Osteoblast (primary cell): ENCODE data around the gene CEACAM16. TPM values are rescaled to one million over a fixed set of nuclear protein-coding genes. Genes with fewer than 3 reads are reported as not detected.
A peak's percentile ranks its signal among the peaks of the same experiment; 100 is the strongest.

Source experiments
- DNase-seq: peaks from one replicate; pipeline ENCODE4 v3.0.0; 2011; ENCODE audit warnings: low spot score, mixed read lengths; ENCODE audit not compliant: insufficient read length; ENCODE audit errors: missing footprints
- H2AFZ ChIP-seq: 2 replicates; pipeline ENCODE4 v1.6.0; 2011; ENCODE audit warnings: mild to moderate bottlenecking, low read length
- H3K27ac ChIP-seq: 2 replicates; pipeline ENCODE4 v1.5.1; 2011; ENCODE audit warnings: mild to moderate bottlenecking, low read depth, low read length, moderate library complexity
- H3K27me3 ChIP-seq: 2 replicates; pipeline ENCODE4 v1.6.0; 2012; ENCODE audit warnings: mild to moderate bottlenecking, control low read depth, inconsistent platforms, low read length, moderate library complexity; ENCODE audit not compliant: insufficient read depth
- H3K36me3 ChIP-seq: 2 replicates; pipeline ENCODE4 v1.5.1; 2011; ENCODE audit warnings: mild to moderate bottlenecking, low read length, control low read depth, moderate library complexity; ENCODE audit not compliant: insufficient read depth
- H3K4me1 ChIP-seq: 2 replicates; pipeline ENCODE4 v1.5.1; 2011; ENCODE audit warnings: mild to moderate bottlenecking, low read length, control low read depth, moderate library complexity; ENCODE audit not compliant: insufficient read depth
- H3K4me2 ChIP-seq: 2 replicates; pipeline ENCODE4 v1.6.0; 2011; ENCODE audit warnings: mild to moderate bottlenecking, low read length; ENCODE audit not compliant: insufficient read depth
- H3K4me3 ChIP-seq: fragments of 200-600 bp; sonication (generic); 3 replicates; pipeline ENCODE4 v1.5.1; 2012; ENCODE audit warnings: mild to moderate bottlenecking, low read length, inconsistent platforms; ENCODE audit not compliant: insufficient read depth
- H3K79me2 ChIP-seq: 2 replicates; pipeline ENCODE4 v1.6.0; 2012; ENCODE audit warnings: mild to moderate bottlenecking, low read length, control low read depth, inconsistent platforms; ENCODE audit not compliant: insufficient read depth
- H3K9me3 ChIP-seq: 2 replicates; pipeline ENCODE4 v1.5.1; 2011; ENCODE audit warnings: low read depth, low read length, control low read depth
- H4K20me1 ChIP-seq: 2 replicates; pipeline ENCODE4 v1.6.0; 2012; ENCODE audit warnings: mild to moderate bottlenecking, low read length, control low read depth; ENCODE audit not compliant: insufficient read depth
- CTCF ChIP-seq: IDR thresholded peaks from 2 replicates; pipeline ENCODE4 v1.5.1; 2011; ENCODE audit warnings: mild to moderate bottlenecking, low read depth, low read length, moderate library complexity; ENCODE audit errors: extremely low read depth
- total RNA-seq: library from RNA; depleted of rRNA; stranded (reverse); fragments of >200 nt; gene quantifications from 2 replicates; pipeline ENCODE4 v1.2.3, GENCODE V29; 2012

CEACAM16 gene
- total RNA-seq, 1 donor: not detected

- Histone ChIP-seq H3K4me1 (peaks cover 15% of the 10 kb centered on the region), H2AFZ (no peak overlapping the region), H3K36me3 (no peaks in the 10 kb centered on the region), H3K79me2 (no peaks in the 10 kb centered on the region), H3K27ac (no peak overlapping the region), H3K4me3 (no peak overlapping the region), H3K9me3 (no peaks in the 10 kb centered on the region), H3K4me2 (no peak overlapping the region), H3K27me3 (no peaks in the 10 kb centered on the region), H4K20me1 (no peaks in the 10 kb centered on the region)
- TF ChIP-seq CTCF: no peak
- DNase-seq: no peak
Observed at GRCh38 chr19:44732235-44733014, 33.5 kb downstream of the CEACAM16 start.

GRCh38 chr19:44734357-44734756 is 35.4 kb downstream of the CEACAM16 start:
- Histone ChIP-seq H3K4me2 (no peak overlapping the region), H4K20me1 (no peaks in the 10 kb centered on the region), H3K27me3 (no peaks in the 10 kb centered on the region), H3K27ac (no peak overlapping the region), H3K9me3 (no peaks in the 10 kb centered on the region), H2AFZ (no peak overlapping the region), H3K79me2 (no peaks in the 10 kb centered on the region), H3K36me3 (no peaks in the 10 kb centered on the region), H3K4me1 (peaks cover 35% of the 10 kb centered on the region), H3K4me3 (no peak overlapping the region)
- TF ChIP-seq CTCF: no peak
- no peak for DNase-seq

- no peak overlapping the region for H2AFZ ChIP-seq
- no peaks in the 10 kb centered on the region for H4K20me1 ChIP-seq
- no peak overlapping the region for H3K4me2 ChIP-seq
- H3K4me1 ChIP-seq: peaks cover 35% of the 10 kb centered on the region
- no peaks in the 10 kb centered on the region for H3K27me3 ChIP-seq
- no peak for DNase-seq
- H3K79me2 ChIP-seq: no peaks in the 10 kb centered on the region
- H3K4me3 ChIP-seq: no peak overlapping the region
- no peaks in the 10 kb centered on the region for H3K9me3 ChIP-seq
- no peaks in the 10 kb centered on the region for H3K36me3 ChIP-seq
- H3K27ac ChIP-seq: no peak overlapping the region
- TF ChIP-seq CTCF: no peak
Observed at GRCh38 chr19:44735011-44735410, 36.1 kb downstream of the CEACAM16 start.

GRCh38 chr19:44737238-44738071 is 38.5 kb downstream of the CEACAM16 start:
- H3K4me1 ChIP-seq: peaks cover 49% of the 10 kb centered on the region

More at GRCh38 chr19:44737238-44738071, 38.5 kb downstream of the CEACAM16 start:
- peak overlapping the region; percentile 6 for H3K4me3 ChIP-seq
- H3K27me3 ChIP-seq: no peaks in the 10 kb centered on the region
- H4K20me1 ChIP-seq: no peaks in the 10 kb centered on the region
- peak; percentile 54 for DNase-seq
- peak overlapping the region; percentile 66 for H3K4me2 ChIP-seq
- H3K79me2 ChIP-seq: no peaks in the 10 kb centered on the region
- H3K36me3 ChIP-seq: no peaks in the 10 kb centered on the region
- H3K27ac ChIP-seq: peak overlapping the region; percentile 100
- H3K9me3 ChIP-seq: no peaks in the 10 kb centered on the region
- TF ChIP-seq CTCF: no peak
- no peak overlapping the region for H2AFZ ChIP-seq
